Left renal cortex interstitium (tissue), 4 donors: Measurements from ENCODE around the gene CFAP90. TPM values are rescaled to one million over a fixed set of nuclear protein-coding genes. Genes with fewer than 3 reads are reported as not detected.

ENCODE experiments used
- DNase-seq, 4 donors: peaks; one replicate each; pipeline ENCODE4 v3.0.0-alpha.2; 2013; ENCODE audit warnings: low read depth in 4 of 4, low spot score in 2 of 4, missing footprints in 1 of 4
- polyA plus RNA-seq, 4 donors: library from polyadenylated mRNA; unstranded; fragments of 120-200 nt; gene quantifications; one replicate each; pipeline ENCODE4 v1.2.1, GENCODE V29; 2013; ENCODE audit not compliant: insufficient read length in 4 of 4

CFAP90 gene
- polyA plus RNA-seq, 4 donors: 4.8 to 7.9 (median 6.3) TPM

- no peak for DNase-seq
Observed at GRCh38 chr5:7827610-7828009, 23.3 kb downstream of the CFAP90 start.

- no peak for DNase-seq
Observed at GRCh38 chr5:7825630-7826029, 25.3 kb downstream of the CFAP90 start.

GRCh38 chr5:7824995-7825394 is 25.9 kb downstream of the CFAP90 start:
- DNase-seq: no peak

- no peak for DNase-seq
Observed at GRCh38 chr5:7823594-7823993, 27.3 kb downstream of the CFAP90 start.

- no peak for DNase-seq
Observed at GRCh38 chr5:7822449-7822848, 28.5 kb downstream of the CFAP90 start.

- no peak for DNase-seq
Observed at GRCh38 chr5:7816535-7816901, 34.4 kb downstream of the CFAP90 start.

GRCh38 chr5:7815892-7816534 is 34.9 kb downstream of the CFAP90 start:
- DNase-seq: peak in 3 of 4 donors; percentile 26 to 62 (median 37)

- DNase-seq: no peak
Observed at GRCh38 chr5:7814816-7815215, 36.1 kb downstream of the CFAP90 start.

- no peak for DNase-seq
Observed at GRCh38 chr5:7813576-7813975, 37.4 kb downstream of the CFAP90 start.

- DNase-seq: no peak
Observed at GRCh38 chr5:7813007-7813406, 37.9 kb downstream of the CFAP90 start.

GRCh38 chr5:7811715-7812114 is 39.2 kb downstream of the CFAP90 start:
- DNase-seq: no peak

GRCh38 chr5:7808998-7809397 is 41.9 kb downstream of the CFAP90 start:
- no peak for DNase-seq

- no peak for DNase-seq
Observed at GRCh38 chr5:7805379-7805778, 45.6 kb downstream of the CFAP90 start.

GRCh38 chr5:7803937-7804336 is 47.0 kb downstream of the CFAP90 start:
- DNase-seq: no peak

- DNase-seq: no peak
Observed at GRCh38 chr5:7802855-7803254, 48.1 kb downstream of the CFAP90 start.

GRCh38 chr5:7801891-7802614 is 48.9 kb downstream of the CFAP90 start:
- DNase-seq: no peak

- DNase-seq: no peak
Observed at GRCh38 chr5:7795306-7795705, 55.6 kb downstream of the CFAP90 start.

- no peak for DNase-seq
Observed at GRCh38 chr5:7794823-7795222, 56.1 kb downstream of the CFAP90 start.

- DNase-seq: no peak
Observed at GRCh38 chr5:7794311-7794710, 56.6 kb downstream of the CFAP90 start.

GRCh38 chr5:7793895-7794294 is 57.0 kb downstream of the CFAP90 start:
- DNase-seq: no peak

- no peak for DNase-seq
Observed at GRCh38 chr5:7789567-7789966, 61.4 kb downstream of the CFAP90 start.

GRCh38 chr5:7787770-7788169 is 63.2 kb downstream of the CFAP90 start:
- DNase-seq: no peak
